DOHH2 (cell line): Measurements from ENCODE around the gene PTGIS.

Experiments
- EZH2phosphoT487 ChIP-seq: fragments of 200-600 bp; sonication (generic); IDR thresholded peaks from 2 replicates; pipeline ENCODE4 v1.6.1; 2017; ENCODE audit warnings: borderline replicate concordance, mild to moderate bottlenecking, antibody characterized with exemption, low read length, moderate library complexity, mixed read lengths
- TF ChIP-seq, protein P1 (sequence below): fragments of 200-600 bp; sonication (generic); IDR thresholded peaks from one replicate; pipeline ENCODE4 v1.5.1; 2014; ENCODE audit warnings: antibody characterized with exemption, mild to moderate bottlenecking, low read depth, low read length; ENCODE audit not compliant: poor library complexity, severe bottlenecking

DNA sequence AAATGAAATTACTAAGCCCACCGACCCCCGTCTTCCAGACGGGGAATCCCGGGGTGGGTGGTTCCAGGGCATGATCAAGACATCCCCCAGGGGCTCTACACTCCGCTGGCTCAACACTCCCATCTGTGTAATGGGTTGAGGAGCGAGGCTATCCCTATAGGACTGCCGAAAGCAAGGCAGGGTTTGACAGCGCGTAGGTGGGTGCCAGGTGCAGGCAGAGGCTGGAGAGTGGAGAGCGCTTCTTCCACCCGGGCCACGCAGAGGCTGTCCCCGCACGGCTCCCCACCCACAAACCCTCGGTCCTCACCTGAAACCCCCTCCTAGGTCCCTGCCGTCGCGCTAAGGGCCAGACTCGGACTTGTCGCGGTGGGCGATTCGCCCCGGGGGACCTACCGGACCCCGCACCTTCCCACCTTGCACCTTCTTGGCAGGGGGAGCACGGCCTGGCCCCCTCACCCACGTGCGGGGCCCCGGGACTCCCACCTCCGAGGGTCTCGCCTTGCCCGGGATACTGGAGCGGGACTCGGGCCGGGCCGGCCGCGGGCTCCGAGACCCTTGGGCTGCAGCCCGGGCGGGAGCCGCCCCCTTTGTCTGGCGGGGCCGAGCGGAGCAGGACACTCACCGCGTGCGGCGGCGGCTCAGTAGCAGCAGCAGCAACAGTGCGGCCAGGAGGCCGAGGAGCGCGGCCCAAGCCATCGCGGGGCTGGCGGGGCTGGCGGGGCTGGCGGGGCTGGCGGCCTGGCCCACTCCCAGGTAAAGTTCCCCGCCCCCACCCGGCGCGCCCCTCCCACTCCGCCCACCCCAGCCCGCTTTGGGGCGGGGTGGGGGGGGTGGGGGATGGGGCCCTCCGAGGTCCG lies at the start of gene PTGIS:
- TF ChIP-seq, protein P1, sequence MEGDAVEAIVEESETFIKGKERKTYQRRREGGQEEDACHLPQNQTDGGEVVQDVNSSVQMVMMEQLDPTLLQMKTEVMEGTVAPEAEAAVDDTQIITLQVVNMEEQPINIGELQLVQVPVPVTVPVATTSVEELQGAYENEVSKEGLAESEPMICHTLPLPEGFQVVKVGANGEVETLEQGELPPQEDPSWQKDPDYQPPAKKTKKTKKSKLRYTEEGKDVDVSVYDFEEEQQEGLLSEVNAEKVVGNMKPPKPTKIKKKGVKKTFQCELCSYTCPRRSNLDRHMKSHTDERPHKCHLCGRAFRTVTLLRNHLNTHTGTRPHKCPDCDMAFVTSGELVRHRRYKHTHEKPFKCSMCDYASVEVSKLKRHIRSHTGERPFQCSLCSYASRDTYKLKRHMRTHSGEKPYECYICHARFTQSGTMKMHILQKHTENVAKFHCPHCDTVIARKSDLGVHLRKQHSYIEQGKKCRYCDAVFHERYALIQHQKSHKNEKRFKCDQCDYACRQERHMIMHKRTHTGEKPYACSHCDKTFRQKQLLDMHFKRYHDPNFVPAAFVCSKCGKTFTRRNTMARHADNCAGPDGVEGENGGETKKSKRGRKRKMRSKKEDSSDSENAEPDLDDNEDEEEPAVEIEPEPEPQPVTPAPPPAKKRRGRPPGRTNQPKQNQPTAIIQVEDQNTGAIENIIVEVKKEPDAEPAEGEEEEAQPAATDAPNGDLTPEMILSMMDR, result no peak
- no peak for TF ChIP-seq EZH2phosphoT487
